Progenitor cell of endocrine pancreas (in vitro differentiated cells): ENCODE results near the gene RNF213. TPM values are rescaled to one million over a fixed set of nuclear protein-coding genes. Genes with fewer than 3 reads are reported as not detected.

Experiments
- DNase-seq: peaks from one replicate; pipeline ENCODE4 v3.0.0; 2021; ENCODE audit warnings: low spot score; ENCODE audit not compliant: unreplicated experiment
- H3K27ac Mint-ChIP-seq: 2 replicates; pipeline ENCODE4 v1.8.0; 2021; ENCODE audit warnings: mild to moderate bottlenecking, moderate library complexity, mixed read lengths
- H3K27me3 Mint-ChIP-seq: 2 replicates; pipeline ENCODE4 v1.8.0; 2021; ENCODE audit warnings: mixed read lengths
- H3K36me3 Mint-ChIP-seq: 2 replicates; pipeline ENCODE4 v1.8.0; 2022; ENCODE audit warnings: mixed read lengths; ENCODE audit not compliant: insufficient read depth
- H3K4me1 Mint-ChIP-seq: 2 replicates; pipeline ENCODE4 v1.8.0; 2021; ENCODE audit warnings: low read depth, mixed read lengths
- H3K4me3 Mint-ChIP-seq: 2 replicates; pipeline ENCODE4 v1.8.0; 2021; ENCODE audit warnings: low read depth, mild to moderate bottlenecking, moderate library complexity, mixed read lengths
- H3K9me3 Mint-ChIP-seq: 2 replicates; pipeline ENCODE4 v1.8.0; 2021; ENCODE audit warnings: low read depth, mixed read lengths
- CTCF ChIP-seq: fragments of 200-600 bp; sonication (generic); IDR thresholded peaks from one replicate; pipeline ENCODE4 v1.5.0; 2021; ENCODE audit warnings: antibody characterized with exemption, mild to moderate bottlenecking; ENCODE audit not compliant: unreplicated experiment
- total RNA-seq: library from RNA; stranded (reverse); gene quantifications from 2 replicates; pipeline ENCODE4 v1.2.1, GENCODE V29; 2021

The RNF213 gene
- total RNA-seq, 1 donor from 2014 or later, result 57.6 TPM

DNA sequence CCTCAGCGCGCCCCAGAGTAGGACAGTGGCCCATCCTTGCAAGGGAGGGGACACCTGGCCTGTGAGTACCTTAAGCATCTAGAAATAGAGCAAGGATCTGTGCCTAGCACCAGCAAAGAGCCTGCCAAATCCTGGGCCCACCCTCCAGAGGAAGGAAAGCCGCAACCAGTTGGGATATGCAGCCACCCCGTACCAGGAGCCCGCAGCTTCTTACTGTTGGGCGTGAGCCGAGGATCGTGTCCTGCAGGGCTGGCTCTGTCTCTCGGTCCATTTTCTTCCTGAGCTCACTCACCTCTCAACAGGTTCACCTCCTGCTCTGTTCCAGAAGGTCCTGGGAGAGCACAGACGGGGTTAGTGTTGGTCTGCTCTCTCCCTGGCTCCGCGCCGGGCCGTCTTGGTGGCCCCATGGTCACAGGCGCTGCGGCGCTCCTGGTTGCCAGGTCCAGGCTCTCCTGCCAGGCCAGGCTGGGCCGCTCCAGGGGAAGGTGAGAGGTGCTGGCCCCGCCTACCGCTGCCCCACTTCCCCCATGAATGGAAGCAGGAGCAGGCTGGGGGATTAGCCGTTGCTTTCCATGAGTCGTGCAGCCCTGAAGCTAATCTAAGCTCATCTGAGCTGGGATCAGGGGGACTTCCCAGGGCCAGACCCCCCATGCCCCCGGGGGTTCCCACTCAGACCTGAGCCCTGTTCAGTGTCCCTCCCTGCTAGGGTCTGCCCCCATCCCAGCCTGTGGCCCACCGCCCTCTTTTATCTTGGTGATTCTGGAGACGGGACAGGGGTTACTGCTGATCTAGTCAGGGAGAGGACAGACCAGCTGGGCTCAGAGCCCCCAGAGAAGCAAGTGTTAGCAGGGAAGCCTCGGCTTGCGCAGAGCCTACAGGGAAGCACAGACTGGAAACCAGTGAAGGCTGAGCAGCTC lies 167.0 kb downstream of the RNF213 start:
- Mint-ChIP-seq H3K9me3 (no peaks in the 10 kb centered on the region), H3K36me3 (no peaks in the 10 kb centered on the region), H3K4me3 (no peak overlapping the region), H3K27me3 (no peaks in the 10 kb centered on the region), H3K27ac (no peak overlapping the region), H3K4me1 (peaks cover 2% of the 10 kb centered on the region)
- no peak for TF ChIP-seq CTCF
- no peak for DNase-seq

DNA sequence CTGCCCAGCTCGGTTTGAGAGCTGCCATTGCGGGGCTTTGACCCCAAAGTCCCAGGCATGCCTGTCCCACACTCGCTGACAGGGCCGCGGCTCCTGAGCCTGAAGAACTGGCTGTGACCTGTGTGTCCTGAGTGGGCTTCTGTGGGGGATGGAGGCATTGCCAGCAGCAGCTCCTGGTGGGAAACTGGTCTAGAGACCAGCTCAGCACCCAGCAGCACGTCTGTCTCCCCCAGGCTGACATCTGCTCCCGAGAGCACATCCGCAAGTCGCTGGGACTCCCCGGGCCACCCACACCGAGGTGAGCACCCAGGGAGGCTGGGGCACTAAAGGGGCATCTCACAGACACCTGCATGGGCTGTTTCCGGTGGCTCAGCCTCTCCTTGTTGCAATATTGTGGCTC lies 167.7 kb downstream of the RNF213 start:
- Mint-ChIP-seq H3K27ac (no peak overlapping the region), H3K36me3 (no peaks in the 10 kb centered on the region), H3K27me3 (no peaks in the 10 kb centered on the region), H3K9me3 (no peaks in the 10 kb centered on the region), H3K4me1 (peaks cover 2% of the 10 kb centered on the region), H3K4me3 (no peak overlapping the region)
- TF ChIP-seq CTCF, result no peak
- no peak for DNase-seq

- DNase-seq, result no peak
- Mint-ChIP-seq H3K27me3 (no peaks in the 10 kb centered on the region), H3K27ac (no peak overlapping the region), H3K4me1 (peaks cover 2% of the 10 kb centered on the region), H3K9me3 (no peaks in the 10 kb centered on the region), H3K36me3 (no peaks in the 10 kb centered on the region), H3K4me3 (no peak overlapping the region)
- no peak for TF ChIP-seq CTCF
Measured at GRCh38 chr17:80428796-80429195, 168.1 kb downstream of the RNF213 start.

GRCh38 chr17:80429356-80430275 lies 169.0 kb downstream of the RNF213 start:
- peaks cover 2% of the 10 kb centered on the region for H3K4me1 Mint-ChIP-seq

More at GRCh38 chr17:80429356-80430275, 169.0 kb downstream of the RNF213 start:
- no peak for DNase-seq
- Mint-ChIP-seq H3K36me3 (no peaks in the 10 kb centered on the region), H3K27ac (no peak overlapping the region), H3K9me3 (no peaks in the 10 kb centered on the region), H3K4me3 (no peak overlapping the region), H3K27me3 (no peaks in the 10 kb centered on the region)
- no peak for TF ChIP-seq CTCF
